HG03457 (cell line): ENCODE data around the gene NPC2.
"Not testable (repeated sequence)": the region's sequence is repeated elsewhere in the genome, so short reads cannot be mapped to it uniquely, and the experiment has no call there.

Source experiments
- ATAC-seq: cut with Tn5 transposase; IDR thresholded peaks from one replicate; pipeline ENCODE4 v1.9.1; 2021; ENCODE audit warnings: moderate number of reproducible peaks; ENCODE audit not compliant: unreplicated experiment

The NPC2 gene

DNA sequence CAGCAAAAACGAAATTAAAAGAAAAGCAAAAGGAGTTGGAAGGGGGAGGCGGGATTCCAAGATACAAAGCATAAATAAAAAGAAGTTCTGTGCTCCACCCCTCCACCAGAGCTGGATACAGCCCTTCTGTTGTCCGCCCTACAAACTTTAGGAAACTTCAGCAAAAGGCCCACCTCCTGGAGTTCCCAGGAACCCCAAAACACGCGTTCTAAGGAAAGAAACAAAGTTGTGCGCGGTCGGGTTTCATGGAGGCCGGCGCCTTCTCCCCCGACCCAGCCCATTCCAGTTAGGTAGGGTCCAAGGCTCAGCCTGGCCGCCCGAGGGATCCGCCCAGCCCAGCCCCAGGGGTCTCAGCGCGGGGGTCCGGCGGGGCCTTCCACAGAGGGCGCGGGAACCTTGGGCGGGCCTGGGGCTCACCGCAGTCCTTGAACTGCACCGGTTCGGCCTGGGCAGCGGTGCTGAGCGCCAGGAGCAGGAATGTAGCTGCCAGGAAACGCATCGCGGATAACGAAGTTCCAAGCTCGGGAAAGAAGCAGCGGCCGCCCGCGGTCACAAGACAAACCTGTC is at the start of gene NPC2:
NPC2 (minus strand) TSS at position 530 of the 567 bp plus-strand sequence; CDS start at position 499, 31 bp downstream.
- ATAC-seq = peak; percentile 4

- no peak for ATAC-seq
Observed at GRCh38 chr14:74542056-74542685, 49.1 kb upstream of the NPC2 start.

DNA sequence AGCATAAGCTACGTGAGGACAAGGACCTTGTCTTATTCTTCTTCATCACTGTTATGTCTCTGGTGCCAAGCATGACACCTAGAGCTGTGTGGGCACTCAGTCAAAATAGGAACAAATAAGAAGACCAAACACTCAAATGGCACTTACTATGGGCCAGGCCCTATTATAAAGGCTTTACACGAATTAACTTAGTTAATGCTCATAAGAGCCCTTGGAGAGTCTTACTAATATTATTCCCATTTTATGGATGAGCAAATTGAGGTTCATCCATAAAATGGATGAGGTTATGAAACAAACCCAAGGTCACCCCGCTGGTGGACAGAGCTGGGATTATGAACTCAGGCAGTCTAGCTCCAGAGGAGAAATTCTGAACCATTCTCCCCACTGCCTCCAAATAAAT is 48.1 kb upstream of the NPC2 start:
- no peak for ATAC-seq

- ATAC-seq = no peak
Observed at GRCh38 chr14:74539503-74539902, 46.4 kb upstream of the NPC2 start.

GRCh38 chr14:74538411-74539391 is 45.6 kb upstream of the NPC2 start:
- ATAC-seq = no peak

DNA sequence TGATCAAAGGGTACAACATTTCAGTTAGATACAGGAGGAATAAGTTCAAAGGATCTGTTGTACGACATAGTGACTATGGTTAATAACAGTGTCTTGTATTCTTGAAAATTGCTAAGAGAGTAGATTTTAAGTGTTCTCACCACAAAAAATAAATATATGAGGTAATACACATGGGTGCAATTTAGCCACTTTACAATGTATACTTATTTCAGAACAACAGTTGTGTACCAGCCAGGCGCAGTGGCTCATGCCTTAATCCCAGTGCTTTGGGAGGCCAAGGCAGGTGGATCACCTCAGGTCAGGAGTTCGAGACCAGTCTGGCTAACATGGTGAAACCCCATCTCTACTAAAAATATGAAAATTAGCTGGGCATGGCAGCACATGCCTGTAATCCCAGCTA is 43.2 kb upstream of the NPC2 start:
- ATAC-seq = not testable (repeated sequence)

GRCh38 chr14:74535756-74536325 is 42.7 kb upstream of the NPC2 start:
- ATAC-seq = no peak

DNA sequence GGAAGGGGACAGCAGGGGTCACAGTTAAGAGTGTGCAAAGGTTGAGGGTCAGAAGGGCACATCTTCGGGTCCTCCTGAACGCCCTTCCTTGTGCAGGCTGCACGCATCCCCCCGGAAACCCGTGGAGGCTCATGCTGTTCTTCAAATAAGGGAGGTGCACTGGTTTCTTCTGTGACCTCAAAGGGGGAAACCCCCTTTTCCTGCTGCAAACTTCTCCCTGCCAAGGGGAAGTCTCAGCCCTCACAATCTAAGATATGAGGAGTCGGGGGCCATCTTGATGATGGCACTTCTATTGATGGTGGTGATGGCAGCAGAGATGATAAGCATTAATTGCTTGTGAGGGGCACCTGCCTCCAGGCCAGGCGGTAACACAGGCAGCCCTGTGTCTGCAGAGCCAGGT is 40.5 kb upstream of the NPC2 start:
- ATAC-seq = no peak

DNA sequence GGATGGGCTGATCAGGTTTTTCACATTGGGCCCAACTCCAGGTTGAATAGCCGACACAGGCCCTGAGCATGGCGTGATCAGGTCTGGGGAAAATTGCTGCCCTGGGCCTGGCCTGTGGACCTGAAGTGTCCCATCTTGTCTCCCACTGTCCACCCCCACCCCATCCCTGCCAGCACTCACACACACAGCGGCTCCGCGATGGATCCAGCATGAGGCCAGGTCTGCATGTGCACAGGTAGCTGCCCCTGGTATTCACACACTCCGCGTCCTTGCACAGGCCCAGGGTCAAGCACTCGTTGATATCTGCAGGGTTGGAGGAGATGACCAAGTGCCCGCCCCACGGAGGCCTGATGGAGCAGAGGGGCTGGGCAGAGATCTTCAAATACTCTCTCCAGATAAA is 39.1 kb upstream of the NPC2 start:
- no peak for ATAC-seq

GRCh38 chr14:74531467-74531866 is 38.4 kb upstream of the NPC2 start:
- ATAC-seq = no peak

DNA sequence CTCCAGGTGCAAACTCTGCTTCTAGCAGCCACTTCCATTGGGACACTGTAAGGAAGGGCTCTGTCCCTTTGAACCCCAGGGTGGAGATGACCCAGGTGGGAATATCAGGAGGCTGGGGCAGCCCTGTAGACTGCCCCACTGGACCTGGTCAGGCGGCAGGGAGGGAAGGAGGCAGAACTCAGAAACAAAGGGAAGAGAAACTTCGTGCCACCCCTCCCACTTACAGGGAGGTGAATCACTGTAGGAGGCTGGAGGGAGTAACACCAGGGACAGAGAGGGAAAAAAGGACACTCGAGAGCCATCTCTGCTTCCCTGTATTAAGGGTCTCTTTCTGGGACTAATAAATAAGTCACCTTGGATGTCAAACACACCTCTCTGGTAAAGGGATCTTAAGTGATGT is 37.9 kb upstream of the NPC2 start:
- no peak for ATAC-seq

- no peak for ATAC-seq
Observed at GRCh38 chr14:74528886-74529285, 35.8 kb upstream of the NPC2 start.

DNA sequence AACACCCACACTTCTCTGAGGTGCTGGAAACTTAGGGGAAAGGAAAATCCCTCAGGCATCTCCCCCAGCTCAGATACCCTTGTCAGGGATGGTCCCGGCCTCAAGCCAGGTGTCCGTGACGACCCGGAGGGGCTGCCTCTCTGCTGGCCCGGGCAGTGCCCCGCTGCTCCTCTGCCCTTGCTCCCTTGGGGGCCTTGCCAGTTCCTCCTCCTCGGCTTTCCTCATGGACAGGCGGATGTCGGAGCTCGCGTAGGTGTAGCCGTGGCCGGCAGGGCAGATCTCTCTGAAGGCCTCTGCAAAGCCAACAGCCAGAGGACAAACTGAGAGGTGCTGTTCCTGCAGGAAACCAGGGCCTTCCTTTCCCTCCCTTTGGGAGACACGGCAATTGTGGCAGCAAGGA is 35.3 kb upstream of the NPC2 start:
- no peak for ATAC-seq

DNA sequence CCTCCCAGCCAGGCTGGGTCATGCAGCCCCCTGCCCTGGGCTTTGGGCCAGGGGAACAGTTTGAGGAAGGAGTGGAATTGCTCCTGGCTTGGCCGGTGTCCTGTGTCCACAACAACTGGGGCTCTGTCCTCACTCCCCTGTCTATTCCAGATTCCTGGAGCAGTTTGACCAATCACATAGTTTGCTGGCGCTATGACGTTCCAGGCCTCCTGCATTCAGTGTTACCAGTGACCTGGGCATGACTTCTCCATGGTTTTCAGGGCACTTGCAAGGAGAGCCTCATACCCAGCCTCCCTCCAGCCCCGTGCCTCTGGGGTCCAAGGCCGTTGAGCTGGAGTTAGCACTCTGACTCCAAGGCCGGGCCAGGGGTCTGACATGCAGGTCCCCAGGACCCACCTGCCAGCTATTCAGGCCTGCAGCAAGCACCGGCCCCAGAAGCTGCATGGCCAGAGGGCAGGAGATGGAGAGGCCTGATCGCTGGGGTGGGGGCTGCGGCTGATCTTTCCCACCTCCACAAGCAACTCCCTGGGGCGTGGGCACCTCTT is 34.7 kb upstream of the NPC2 start:
- ATAC-seq = no peak

- ATAC-seq = no peak
Observed at GRCh38 chr14:74526854-74527585, 33.9 kb upstream of the NPC2 start.

DNA sequence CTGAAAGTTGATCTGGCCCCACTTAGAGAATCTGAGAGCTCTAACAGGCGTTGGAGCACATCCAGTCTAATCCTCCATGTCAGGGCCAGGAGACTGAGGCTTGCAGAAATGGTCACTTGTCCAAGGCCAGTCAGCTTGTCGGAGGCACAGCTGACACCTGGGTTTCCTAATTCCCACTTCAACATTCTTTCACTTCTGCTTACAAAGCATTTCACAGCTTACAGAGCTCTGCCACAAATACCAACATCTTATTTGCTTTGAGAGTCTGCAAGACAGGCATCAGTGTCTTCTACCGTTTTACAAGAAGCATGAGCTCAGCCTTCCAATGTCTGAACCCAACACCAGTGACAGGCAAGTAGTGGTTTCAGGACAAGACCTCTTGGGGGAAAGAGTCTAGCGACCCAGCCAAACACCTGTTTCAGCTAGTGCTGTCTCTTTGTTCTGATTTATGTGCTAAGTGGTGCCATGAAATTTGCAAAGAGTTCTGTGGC is 32.3 kb upstream of the NPC2 start:
- no peak for ATAC-seq

DNA sequence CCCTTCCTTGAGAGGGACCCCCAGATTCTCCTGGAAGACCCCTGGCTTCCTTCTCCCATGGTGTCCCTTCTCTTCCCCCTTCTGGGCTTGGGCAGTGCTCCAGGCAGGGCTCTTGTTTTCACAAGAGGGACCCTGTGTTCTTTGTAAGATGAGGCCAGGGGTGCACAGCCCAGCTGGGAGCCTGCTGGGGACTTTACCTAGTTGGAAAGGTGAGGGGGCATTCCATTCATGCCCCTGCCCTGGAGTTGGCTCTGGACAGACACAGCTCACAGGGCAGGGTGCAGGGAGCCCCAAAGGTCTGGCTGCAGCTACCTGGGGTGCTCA is 31.7 kb upstream of the NPC2 start:
- no peak for ATAC-seq

DNA sequence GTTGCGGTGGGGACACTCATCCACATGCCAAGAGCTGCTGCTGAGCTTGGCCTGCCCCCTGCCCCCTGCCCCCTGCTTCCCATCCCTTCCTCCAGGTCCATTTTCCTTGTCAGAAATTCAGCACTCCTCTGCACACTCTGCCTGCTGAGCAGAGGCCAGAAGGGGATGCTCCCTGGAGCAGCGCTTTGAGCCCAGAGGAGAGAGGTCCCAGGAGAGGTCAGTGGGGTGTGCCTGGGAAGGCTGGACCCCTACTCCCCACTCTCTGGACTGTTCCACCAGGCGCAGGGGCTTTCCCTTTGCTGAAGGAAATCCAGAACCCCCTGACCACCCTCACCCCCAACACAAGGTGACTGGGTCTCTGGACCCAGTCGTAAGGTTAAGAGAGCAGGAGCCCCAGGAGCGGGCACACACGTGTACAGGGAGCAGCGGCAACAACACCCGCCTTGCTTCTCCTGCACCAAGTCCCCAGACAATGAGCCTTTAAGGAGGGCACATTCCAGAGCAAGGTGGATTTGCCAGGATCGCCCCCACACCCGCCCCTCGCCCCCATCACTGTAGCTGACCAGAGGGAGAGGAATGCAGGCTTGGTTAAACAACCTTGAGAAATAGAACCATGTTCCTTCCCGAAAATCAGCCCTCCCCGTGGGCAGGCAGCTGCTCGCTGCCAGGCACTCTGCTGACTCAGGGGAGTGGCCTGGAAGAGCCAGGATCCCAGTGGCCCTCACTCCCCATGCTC is 31.1 kb upstream of the NPC2 start:
- no peak for ATAC-seq

DNA sequence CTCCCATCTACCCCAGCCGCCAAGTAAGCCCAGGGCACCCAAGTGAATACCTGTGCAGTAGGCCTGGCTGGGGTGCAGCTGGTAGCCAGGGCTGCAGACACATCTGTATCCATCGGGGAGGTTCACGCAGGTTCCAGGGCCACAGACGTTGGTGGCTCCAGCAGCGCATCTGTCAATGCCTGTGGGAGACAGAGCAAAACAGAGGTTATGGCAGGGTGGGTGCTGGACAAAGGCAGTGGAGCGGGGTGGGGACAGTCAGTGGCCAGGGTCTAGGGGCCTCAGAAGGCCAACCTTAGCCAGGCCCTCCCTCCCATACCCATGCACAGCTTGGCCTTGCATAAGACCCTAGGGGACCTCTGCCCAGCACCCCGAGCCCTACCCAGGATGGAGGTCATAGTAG is 29.6 kb upstream of the NPC2 start:
- ATAC-seq = no peak

DNA sequence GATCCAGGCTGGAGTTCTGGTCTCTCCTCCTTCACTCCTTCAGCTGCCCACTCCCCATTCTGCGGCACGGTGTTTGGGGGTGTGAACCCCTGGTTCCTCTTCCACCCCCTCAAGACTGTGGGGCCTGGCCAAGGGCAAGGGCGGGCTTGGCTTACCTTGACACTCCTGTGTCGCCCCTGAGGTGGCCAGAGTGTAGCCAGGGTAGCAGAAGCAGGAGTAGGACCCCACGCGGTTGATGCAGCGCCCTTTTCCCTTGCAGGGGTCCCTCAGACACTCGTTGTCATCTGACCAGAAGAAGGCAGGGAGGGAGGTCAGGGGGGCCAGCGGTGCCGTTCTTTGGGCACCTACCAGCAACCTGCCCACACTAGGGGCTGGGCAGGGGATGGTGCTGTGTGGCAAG is 28.7 kb upstream of the NPC2 start:
- no peak for ATAC-seq
